GM21528 (cell line): ENCODE data around the gene OR10A4.
"Not testable (repeated sequence)": the region's sequence is repeated elsewhere in the genome, so short reads cannot be mapped to it uniquely, and the experiment has no call there.

Experiments used
- ATAC-seq: cut with Tn5 transposase; IDR thresholded peaks from one replicate; pipeline ENCODE4 v1.9.1; 2021; ENCODE audit warnings: mild to moderate bottlenecking, moderate library complexity; ENCODE audit not compliant: unreplicated experiment, low FRiP score

OR10A4 gene, protein sequence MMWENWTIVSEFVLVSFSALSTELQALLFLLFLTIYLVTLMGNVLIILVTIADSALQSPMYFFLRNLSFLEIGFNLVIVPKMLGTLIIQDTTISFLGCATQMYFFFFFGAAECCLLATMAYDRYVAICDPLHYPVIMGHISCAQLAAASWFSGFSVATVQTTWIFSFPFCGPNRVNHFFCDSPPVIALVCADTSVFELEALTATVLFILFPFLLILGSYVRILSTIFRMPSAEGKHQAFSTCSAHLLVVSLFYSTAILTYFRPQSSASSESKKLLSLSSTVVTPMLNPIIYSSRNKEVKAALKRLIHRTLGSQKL

DNA sequence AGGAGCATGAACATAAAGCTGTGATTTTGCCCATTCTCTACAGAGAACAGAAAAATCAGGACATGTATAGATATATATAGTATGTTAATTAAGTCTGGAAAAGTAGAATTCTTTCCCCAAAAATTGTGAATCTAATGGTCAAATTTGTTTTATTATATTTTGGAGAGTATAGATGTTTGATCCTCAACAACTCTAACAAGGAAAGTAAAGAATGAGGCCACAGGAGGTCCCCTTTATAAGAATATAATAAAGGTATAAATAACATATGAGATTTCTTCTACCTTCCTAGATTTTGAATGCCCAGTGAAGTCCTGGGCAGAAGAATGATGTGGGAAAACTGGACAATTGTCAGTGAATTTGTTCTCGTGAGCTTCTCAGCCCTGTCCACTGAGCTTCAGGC is at the start of gene OR10A4:
OR10A4 (plus strand) TSS at position 301 of the 400 bp plus-strand sequence; CDS start at position 324, 23 bp downstream.
- ATAC-seq = no peak

DNA sequence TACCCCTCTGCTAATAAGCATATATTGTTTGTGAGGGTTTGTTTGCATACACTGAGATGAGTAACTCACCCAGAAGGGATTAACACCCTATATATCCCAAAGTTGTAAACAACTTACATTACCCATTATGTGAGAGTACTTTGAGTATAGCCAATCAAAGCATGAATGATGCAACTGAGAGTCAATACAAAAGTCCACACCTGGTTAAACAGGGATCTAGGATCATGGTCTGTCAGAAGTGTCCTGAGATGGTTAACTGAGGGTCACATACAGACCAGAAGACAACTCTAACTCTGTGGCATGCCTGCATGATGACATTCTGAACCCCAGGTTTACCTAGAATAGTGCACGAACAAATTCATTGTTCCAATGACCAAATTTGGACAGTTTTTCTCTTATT is 48.3 kb upstream of the OR10A4 start:
- ATAC-seq = no peak

- no peak for ATAC-seq
Measured at GRCh38 chr11:6833356-6833755, 43.1 kb upstream of the OR10A4 start.

- no peak for ATAC-seq
Measured at GRCh38 chr11:6834021-6834420, 42.4 kb upstream of the OR10A4 start.

DNA sequence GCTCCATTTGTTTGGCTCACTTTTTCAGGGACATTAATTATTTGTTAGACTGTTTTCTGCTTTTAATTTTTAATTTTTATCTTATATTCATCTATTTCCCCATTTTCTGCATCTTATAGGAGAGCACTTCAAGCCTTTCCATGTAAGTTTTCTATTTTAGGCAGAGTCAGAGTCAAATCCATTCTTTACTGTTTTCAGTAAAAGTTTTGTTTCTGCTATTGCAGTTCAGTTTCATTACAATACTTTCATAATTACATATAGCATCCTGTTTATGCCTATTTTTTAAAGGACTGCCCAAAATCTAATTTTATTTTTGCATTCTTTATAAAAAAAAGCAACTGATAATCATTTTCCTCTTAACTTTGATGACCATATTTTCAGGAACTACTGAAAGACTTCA is 34.7 kb upstream of the OR10A4 start:
- ATAC-seq = no peak

DNA sequence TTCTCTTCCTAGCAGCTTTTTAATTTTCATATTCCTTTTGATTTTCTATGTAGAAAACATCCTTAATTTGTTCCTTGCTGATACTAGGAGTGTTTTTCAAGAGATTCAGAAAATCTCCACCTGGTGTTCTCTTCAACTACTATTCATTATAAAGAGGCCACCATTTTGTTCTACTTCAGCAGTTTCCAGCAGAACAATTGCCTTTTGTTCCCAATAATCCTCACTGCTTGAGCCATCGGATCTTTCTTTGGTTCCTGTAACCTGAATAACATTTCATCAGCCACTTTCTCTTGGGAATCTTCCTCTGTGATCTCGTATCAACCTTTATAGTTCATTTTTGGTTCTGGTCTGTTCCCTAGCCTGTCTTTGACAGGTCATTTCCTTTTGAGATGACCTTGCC is 32.8 kb upstream of the OR10A4 start:
- ATAC-seq = no peak

DNA sequence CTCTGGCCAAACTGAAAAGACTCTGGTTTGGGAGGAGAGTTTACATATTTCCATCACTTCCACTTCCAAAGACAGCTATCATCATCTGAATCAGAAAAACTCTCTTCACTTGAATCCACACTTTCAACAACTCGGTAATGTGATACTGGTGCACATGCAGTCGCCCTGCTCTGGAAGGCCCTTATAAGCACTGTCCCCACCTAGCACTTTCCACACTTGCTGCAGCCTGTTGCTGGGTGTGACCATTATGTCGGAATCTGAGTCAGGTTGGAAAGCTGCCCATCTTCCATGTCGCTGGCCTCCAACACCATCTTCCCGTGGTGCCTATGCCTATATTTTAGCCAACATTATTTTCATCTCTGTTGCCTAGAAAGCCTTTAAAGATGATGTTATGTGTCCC is 32.1 kb upstream of the OR10A4 start:
- no peak for ATAC-seq

- ATAC-seq = no peak
Measured at GRCh38 chr11:6845383-6845782, 31.0 kb upstream of the OR10A4 start, which contains the start of gene OR10A5. TSS of gene OR10A5 (plus strand) at chr11:6845683. CDS start at chr11:6845683, 0 bp downstream.

DNA sequence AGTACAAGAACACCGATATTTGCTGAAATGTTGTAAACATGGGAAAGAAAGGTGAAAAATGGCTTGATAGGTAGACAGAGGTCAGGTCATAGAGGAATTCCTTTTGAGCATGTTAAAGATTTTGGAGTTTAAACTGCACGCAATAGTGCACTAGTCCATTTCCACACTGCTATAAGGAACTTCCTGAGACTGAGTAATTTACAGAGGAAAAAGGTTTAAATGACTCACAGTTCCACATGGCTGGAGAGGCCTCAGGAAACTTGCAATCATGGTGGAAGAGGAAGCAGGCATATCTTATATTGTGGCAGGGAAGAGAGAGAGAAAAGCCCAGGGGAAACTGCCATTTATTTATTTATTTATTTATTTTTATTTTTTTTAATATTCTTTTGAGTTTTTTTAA is 25.9 kb upstream of the OR10A4 start:
- no peak for ATAC-seq

- not testable (repeated sequence) for ATAC-seq
Measured at GRCh38 chr11:6854801-6855200, 21.6 kb upstream of the OR10A4 start.

DNA sequence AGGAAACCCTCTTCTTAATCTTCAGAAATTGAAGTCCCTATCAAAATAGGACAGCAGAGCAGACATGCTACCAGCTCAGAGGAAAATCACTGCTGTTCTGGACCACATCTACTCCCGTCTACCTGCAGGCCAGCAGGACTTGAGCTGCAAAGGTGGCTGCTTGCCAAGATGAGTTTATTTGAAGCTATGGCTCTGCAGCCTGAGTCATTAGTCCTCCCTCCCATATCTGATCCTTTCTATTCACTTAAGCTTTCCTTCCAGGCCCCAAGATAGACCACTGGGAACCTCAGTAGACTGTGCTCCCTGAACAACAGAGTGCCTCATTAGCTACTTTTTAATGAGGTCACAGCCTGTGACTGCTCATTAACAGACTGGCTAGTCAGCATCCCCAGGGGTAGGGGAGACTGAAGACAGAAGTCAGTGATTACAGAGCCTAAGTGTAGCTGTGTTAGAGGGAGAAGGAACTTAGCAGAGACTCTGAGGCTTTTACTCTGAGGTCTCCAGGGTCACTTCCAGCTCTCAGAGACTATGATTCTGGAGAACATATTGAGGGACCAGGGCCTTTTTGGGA is 20.4 kb upstream of the OR10A4 start:
- ATAC-seq = no peak

GRCh38 chr11:6856871-6857270 is 19.6 kb upstream of the OR10A4 start:
- no peak for ATAC-seq

- no peak for ATAC-seq
Measured at GRCh38 chr11:6862961-6863360, 13.5 kb upstream of the OR10A4 start, which contains the start of gene OR10A2. TSS of gene OR10A2 (plus strand) at chr11:6863057. CDS start at chr11:6869755, 6,698 bp downstream.

DNA sequence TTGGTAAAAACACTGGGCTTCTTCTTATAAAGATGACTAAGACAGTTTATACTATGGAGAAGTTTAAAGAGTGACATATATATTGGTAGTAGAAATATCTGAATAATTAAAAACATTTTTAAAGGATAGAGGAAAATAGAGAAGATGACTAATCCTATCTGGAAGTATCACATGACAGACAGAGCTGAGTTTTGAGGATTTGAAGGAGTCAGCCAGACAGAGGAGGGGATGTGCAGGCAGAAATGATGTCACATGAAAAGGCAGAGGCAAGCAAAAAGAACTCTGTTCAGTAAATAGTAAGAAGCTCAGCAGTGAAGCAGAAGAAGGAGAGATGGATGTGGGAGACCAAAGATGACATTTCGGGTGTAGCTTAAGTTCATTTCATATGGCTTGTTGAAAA is 12.0 kb upstream of the OR10A4 start:
- ATAC-seq = no peak

DNA sequence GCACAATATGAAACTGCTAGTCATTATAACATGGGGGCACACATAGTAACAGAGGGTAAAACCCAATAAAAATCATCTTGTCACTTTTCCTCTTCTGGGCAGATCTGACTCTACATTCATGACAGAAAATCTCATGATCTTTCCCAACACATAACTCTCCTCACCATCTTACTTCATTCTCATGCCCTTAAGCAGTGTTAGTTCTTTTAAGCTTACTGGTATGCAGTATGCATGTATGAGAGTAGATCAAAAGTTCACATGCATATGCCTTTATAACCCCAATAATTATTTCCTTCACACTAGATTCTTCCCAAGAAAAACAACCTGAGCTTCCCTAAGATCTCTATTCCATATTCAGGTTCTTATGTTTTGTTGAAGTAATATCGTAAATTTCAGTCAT is 5.1 kb upstream of the OR10A4 start:
- no peak for ATAC-seq

DNA sequence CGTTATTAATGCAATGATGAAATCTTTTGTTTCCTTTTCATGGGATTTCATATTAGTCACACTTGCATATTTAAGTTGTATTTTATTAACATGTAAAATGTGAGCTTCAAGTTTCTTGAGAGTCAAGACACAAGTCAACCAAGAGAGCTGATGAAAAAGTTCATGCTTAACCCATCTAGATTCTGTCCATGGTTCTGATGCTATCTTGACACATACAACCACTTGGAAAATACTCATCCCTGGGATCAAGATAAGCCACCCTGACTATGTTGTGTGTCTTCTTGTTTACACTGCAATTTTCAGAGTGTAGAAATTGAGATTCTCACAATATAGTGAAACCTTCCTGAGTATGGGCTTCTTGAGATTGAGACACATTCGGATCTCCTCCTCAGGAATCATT is 664 bp upstream of the OR10A4 start:
- no peak for ATAC-seq

- no peak for ATAC-seq
Measured at GRCh38 chr11:6876914-6877313, 489 bp downstream of the OR10A4 start.

GRCh38 chr11:6882751-6883150 is 6.3 kb downstream of the OR10A4 start:
- ATAC-seq = no peak

DNA sequence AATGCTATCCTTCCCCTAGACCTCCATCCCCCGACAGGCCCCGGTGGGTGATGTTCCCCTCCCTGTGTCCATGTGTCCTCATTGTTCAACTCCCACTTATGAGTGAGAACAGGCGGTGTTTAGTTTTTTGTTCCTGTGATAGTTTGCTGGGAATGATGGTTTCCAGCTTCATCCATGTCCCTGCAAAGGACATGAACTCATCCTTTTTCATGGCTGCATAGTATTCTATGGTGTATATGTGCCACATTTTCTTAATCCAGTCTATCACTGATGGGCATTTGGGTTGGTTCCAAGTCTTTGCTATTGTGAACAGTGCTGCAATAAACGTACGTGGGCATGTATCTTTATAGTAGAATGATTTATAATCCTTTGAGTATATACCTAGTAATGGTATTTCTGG is 11.3 kb downstream of the OR10A4 start:
- ATAC-seq = not testable (repeated sequence)

- ATAC-seq = no peak
Measured at GRCh38 chr11:6888830-6889229, 12.4 kb downstream of the OR10A4 start.

DNA sequence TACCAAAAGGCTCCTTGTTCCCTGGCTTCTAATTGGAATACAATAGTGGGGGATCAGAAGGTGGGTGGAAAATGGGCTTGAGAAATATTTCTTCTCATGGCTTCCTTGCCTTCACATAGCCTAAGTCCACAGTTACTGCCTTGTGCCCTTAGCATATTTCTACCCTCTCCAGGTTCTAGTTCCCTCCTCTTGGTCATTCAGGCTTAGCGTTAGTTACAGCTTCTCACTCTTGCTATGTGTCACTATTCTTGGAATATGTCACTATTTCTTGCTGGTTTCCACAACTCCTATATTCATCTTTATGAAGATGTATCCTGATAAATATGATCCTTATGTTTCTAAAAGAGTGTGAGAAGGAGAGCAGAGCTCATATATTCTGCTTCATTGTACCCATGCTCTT is 13.4 kb downstream of the OR10A4 start:
- ATAC-seq = no peak

GRCh38 chr11:6892400-6892799 is 16.0 kb downstream of the OR10A4 start, which contains the start of gene OR2D2:
TSS of gene OR2D2 (minus strand) at chr11:6892500. CDS start at chr11:6892500, 0 bp downstream.
- ATAC-seq = no peak
